ENCODE results near the gene ZSCAN25. TPM values are rescaled to one million over a fixed set of nuclear protein-coding genes. Genes with fewer than 3 reads are reported as not detected.

Gene ZSCAN25
- total RNA-seq, 1 donor from 2014 or later = 26.6 TPM

DNA sequence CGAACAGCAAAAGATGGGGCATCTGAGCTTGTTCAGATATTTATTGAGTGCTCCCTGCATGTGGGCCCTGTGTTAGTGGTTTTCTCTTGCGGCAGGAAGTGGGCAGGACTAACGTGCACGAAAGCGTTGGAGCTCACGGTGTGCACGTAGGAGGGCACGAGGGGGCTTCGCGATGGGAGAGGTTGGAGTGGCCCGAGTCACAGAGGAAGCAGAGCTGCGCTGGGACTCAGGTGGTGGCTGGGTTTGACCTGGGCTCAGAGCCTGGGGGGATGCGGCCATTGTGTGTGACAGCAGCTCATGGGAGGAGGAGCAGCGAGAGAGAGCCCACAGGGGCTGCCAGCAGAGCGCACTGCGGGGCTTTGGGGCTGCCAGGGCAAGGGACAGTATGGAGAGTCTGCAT is 7.7 kb downstream of the ZSCAN25 start:
- Mint-ChIP-seq H3K4me1 (no peaks in the 10 kb centered on the region), H3K27me3 (ENCODE audit: low read depth) (no peaks in the 10 kb centered on the region), H3K27ac (no peak overlapping the region), H3K36me3 (peaks cover 58% of the 10 kb centered on the region), H3K9me3 (no peaks in the 10 kb centered on the region), H3K4me3 (no peak overlapping the region)
- no peak for TF ChIP-seq CTCF (IDR thresholded peaks at IDR 0.05; ENCODE audit: unreplicated experiment)
- no peak for DNase-seq (ENCODE audit: low spot score in 2 of 2, unreplicated experiment in 2 of 2)

- Mint-ChIP-seq H3K36me3 (peaks cover 54% of the 10 kb centered on the region), H3K4me3 (no peak overlapping the region)
- DNase-seq (ENCODE audit: low spot score in 2 of 2, unreplicated experiment in 2 of 2) = no peak
These were observed 8.6 kb downstream of the ZSCAN25 start for GRCh38 chr7:99625321-99625720.

DNA sequence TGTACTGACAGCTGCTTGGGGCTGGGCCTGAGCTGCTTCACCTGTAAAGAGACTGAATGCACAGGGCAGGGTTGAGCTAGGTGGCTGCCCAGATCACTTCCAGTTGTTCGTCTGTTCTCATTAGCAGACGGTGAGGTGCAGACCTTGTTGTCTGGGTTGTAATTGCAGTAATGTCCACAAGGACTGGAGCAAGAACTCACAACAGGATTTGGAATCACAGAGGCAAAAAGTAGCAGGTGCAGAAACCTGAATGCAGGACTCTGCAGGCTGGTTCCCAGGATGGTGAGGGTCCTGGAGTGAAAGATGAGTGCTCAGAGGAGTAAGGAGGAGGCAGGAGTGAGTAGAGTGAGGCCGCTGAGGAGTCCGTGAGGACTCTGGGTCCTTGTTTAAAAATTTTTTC is 9.2 kb downstream of the ZSCAN25 start:
- H3K4me1 Mint-ChIP-seq = no peaks in the 10 kb centered on the region
- no peak for DNase-seq (ENCODE audit: low spot score in 2 of 2, unreplicated experiment in 2 of 2)
- peaks cover 56% of the 10 kb centered on the region for H3K36me3 Mint-ChIP-seq

More at GRCh38 chr7:99625321-99625720, 8.6 kb downstream of the ZSCAN25 start:
- Mint-ChIP-seq H3K4me1 (no peaks in the 10 kb centered on the region), H3K27me3 (ENCODE audit: low read depth) (no peaks in the 10 kb centered on the region), H3K27ac (no peak overlapping the region), H3K9me3 (no peaks in the 10 kb centered on the region)
- TF ChIP-seq CTCF (IDR thresholded peaks at IDR 0.05; ENCODE audit: unreplicated experiment) = no peak

DNA sequence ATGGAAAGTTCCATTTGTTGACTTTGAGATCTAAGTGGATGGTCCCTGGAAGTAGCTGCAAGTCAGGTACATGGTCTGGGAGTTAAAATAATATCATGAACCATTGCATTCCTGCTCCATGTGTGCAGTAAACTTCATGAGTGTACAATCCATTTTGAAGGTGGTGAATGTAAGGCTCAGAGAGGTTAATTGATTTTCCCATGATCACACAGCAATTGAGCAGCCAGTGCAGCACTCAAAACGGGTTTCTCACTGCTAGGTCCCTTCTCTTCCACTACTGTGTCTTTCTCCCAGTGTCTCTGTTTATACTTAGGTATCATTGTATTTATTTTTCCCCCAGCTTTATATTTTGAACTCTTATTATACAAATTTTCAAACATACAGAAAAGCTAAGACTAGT is 9.9 kb downstream of the ZSCAN25 start:
- H3K4me3 Mint-ChIP-seq = no peak overlapping the region
- TF ChIP-seq CTCF (IDR thresholded peaks at IDR 0.05; ENCODE audit: unreplicated experiment) = no peak
- H3K36me3 Mint-ChIP-seq = peaks cover 53% of the 10 kb centered on the region
- H3K27ac Mint-ChIP-seq = no peak overlapping the region
- no peak for DNase-seq (ENCODE audit: low spot score in 2 of 2, unreplicated experiment in 2 of 2)
- no peaks in the 10 kb centered on the region for H3K27me3 Mint-ChIP-seq (ENCODE audit: low read depth)
- no peaks in the 10 kb centered on the region for H3K9me3 Mint-ChIP-seq
- H3K4me1 Mint-ChIP-seq = no peaks in the 10 kb centered on the region

More for the DNA sequence above, 9.2 kb downstream of the ZSCAN25 start:
- no peaks in the 10 kb centered on the region for H3K27me3 Mint-ChIP-seq (ENCODE audit: low read depth)
- H3K27ac Mint-ChIP-seq = no peak overlapping the region
- TF ChIP-seq CTCF (IDR thresholded peaks at IDR 0.05; ENCODE audit: unreplicated experiment) = peak; percentile 31
- no peaks in the 10 kb centered on the region for H3K9me3 Mint-ChIP-seq
- H3K4me3 Mint-ChIP-seq = no peak overlapping the region

- no peak for TF ChIP-seq CTCF (IDR thresholded peaks at IDR 0.05; ENCODE audit: unreplicated experiment)
- H3K27ac Mint-ChIP-seq = no peak overlapping the region
- H3K4me3 Mint-ChIP-seq = no peak overlapping the region
- H3K4me1 Mint-ChIP-seq = peaks cover 2% of the 10 kb centered on the region
- no peaks in the 10 kb centered on the region for H3K27me3 Mint-ChIP-seq (ENCODE audit: low read depth)
- peaks cover 50% of the 10 kb centered on the region for H3K36me3 Mint-ChIP-seq
- DNase-seq (ENCODE audit: low spot score in 2 of 2, unreplicated experiment in 2 of 2) = no peak
- H3K9me3 Mint-ChIP-seq = no peaks in the 10 kb centered on the region
These were observed 10.8 kb downstream of the ZSCAN25 start for GRCh38 chr7:99627513-99627912.

All from mesothelial cell of epicardium (in vitro differentiated cells).